Left cardiac atrium (tissue), 4 donors: Measurements from ENCODE around the gene RELA. TPM values are rescaled to one million over a fixed set of nuclear protein-coding genes. Genes with fewer than 3 reads are reported as not detected.
A peak's percentile ranks its signal among the peaks of the same experiment; 100 is the strongest.
"Not testable (repeated sequence)": the region's sequence is repeated elsewhere in the genome, so short reads cannot be mapped to it uniquely, and the experiment has no call there.

Experiments
- ATAC-seq, 2 donors: fragments of 200-7000 bp; cut with Tn5 transposase; one replicate each; pipeline ENCODE4 v1.9.1; 2020; ENCODE audit warnings: mild to moderate bottlenecking in 2 of 2, moderate library complexity in 2 of 2
- DNase-seq: peaks from one replicate; pipeline ENCODE4 v3.0.0-alpha.2; 2020
- intact Hi-C, 2 donors: fragments of 100-400 bp; cut with DNase I; formaldehyde crosslinking; loops; one replicate each; pipeline versions ENCODE4 v1.14.1 to v1.15.1; 2022 to 2023
- total RNA-seq, 2 donors: library from RNA; stranded (reverse); fragmentation: NEBNext Ultra II Directional; extraction: Animal tissue kit (Norgen Biotek cat#: 25700); gene quantifications; one replicate each; pipeline ENCODE4 v1.2.1, GENCODE V29; 2021
- donor health status: DM: no; HTN: yes; CAD: no.
- donor health status: DM: no; HTN: yes; CAD: no; lungs with severe emphysema.
- donor health status: DM: yes; HTN: yes; CAD: no.
- donor health status: Dilated cardiomyopathy.

Gene RELA
- total RNA-seq, 2 donors from 2014 or later: 36.1 to 56.2 TPM

GRCh38 chr11:65651589-65652510 lies 10.9 kb downstream of the RELA start:
- intact Hi-C loops: no loop called here
- ATAC-seq (peak; percentile 16 to 24), DNase-seq (no peak)

- intact Hi-C loops: no loop called here
- no peak for DNase-seq
- no peak for ATAC-seq
These were observed 11.5 kb downstream of the RELA start for GRCh38 chr11:65651339-65651588.

DNA sequence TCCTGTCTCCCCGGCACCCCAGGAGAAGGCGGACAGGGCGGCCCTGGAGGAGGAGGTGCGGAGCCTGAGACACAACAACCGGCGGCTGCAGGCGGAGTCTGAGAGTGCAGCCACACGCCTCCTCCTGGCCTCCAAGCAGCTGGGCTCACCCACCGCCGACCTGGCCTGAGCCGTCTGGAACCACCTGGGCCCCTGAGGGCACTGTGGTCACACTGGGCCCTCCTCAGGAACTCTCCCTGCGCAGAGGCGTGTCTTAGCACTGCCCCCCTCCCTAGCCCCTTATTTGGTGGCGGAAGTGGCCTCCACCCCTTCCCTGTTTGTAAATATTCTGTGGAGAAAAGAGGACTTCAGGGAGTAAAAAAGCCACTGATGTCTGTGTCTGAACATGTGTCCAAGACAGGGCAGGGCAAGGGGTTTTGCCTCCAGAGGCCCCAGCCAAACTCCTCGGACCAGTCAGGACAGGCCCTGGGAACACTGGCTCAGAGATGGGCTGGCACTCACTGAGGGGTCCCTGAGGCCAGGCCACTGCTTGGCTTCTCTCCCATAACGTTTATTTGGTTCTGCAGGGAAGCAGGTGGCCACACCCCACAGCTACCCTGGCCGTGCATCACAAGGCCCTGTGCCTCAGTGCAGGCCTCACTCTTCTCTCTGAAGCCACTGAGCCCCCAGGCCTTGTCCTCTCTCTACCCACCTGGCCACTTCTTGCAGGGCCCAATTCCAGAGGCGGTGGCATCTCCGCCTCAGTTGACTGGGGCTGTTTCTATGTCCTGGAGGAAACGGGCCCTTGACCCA lies 12.0 kb downstream of the RELA start:
- intact Hi-C loops: no loop called here
- no peak for DNase-seq
- no peak for ATAC-seq

DNA sequence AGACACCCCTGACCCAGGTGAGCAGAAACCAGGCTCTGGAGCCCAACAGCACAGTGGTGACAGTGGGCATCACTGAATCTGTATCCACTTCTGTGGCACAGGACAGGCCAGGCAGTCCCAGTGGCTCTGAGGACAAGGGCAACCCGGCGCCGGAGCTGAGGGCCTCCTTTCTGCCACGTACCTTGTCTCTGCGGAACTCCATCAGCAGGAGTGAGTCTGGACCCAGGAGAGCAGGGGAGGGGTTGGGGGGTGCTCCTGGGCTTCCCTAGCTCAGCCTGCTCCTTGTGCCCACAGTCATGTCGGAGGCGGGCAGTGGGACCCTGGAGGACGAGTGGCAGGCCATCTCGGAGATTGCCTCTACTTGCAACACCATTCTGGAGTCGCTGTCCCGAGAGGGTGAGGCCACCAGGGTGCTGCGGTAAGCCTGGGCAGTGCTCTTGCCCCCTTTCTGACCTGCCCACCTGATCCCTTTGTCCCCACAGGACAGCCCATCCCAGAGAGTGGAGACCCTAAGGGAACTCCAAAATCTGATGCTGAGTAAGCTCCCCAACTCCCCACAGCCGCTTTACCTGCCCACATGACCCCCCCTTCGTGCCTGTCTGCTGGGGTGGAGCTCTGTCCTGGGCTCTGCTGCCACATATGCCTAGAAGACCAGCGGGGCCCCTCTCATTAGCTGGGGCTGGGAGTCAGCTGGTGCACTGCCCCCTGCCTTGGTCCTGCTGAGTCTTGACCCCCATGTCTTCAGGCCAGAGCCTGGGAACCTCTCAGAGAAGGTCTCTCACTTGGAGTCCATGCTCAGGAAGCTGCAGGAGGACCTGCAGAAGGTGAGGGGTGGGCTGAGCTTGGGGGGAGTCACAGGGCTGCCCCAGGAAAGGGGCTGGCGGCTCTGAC lies 12.8 kb downstream of the RELA start:
- intact Hi-C loops: no loop called here
- ATAC-seq (no peak), DNase-seq (no peak)

GRCh38 chr11:65648997-65649493 lies 13.7 kb downstream of the RELA start:
- intact Hi-C loops: no loop called here
- ATAC-seq: no peak
- no peak for DNase-seq

DNA sequence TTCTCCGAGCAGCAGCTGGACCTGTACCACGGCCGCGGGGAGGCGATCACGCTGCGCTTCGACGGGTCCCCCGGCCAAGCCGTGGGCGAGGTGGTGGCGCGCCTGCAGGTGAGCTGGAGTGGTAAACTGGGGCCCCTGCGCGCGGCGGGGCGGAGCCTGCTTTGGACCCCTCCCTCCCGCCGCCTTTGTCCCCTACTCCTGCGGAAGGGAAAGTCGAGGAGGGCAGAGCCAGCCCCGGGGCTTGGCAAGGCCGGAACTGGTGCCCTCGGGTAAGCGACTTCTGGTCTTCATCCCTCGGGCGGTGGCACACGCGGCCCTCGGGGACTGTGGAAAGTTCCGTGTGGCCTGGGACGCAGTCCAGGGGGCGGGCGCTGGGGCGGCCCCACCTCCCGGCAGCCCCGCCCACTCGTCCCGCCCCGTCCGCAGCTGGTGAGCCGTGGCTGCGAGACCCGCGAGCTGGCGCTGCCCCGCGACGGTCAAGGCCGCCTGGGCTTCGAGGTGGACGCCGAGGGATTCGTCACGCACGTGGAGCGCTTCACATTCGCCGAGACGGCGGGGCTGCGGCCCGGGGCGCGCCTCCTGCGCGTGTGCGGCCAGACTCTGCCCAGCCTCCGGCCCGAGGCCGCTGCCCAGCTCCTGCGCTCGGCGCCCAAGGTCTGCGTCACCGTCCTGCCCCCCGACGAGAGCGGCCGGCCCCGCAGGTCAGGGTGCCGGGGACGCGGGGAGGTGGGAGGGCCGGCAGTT lies 15.6 kb downstream of the RELA start:
- peak; percentile 28 to 43 for ATAC-seq
- DNase-seq: no peak
- intact Hi-C loops: no loop called here

DNA sequence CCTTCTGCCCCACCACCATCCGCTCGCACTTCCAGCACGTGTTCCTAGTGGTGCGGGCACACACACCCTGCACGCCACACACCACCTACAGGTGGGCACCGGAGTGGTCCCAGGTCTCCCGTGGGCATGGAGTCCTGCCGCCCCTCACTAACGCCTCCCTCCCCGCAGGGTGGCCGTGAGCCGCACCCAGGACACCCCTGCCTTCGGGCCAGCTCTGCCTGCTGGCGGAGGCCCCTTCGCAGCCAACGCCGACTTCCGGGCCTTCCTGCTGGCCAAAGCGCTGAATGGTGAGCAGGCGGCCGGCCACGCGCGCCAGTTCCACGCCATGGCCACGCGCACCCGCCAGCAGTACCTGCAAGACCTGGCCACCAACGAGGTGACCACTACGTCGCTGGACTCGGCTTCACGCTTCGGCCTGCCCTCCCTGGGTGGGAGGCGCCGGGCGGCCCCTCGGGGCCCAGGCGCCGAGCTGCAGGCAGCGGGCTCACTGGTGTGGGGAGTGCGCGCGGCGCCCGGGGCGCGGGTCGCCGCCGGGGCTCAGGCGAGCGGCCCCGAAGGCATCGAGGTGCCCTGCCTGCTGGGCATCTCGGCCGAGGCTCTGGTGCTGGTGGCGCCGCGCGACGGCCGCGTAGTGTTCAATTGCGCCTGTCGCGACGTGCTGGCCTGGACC lies 16.3 kb downstream of the RELA start:
- DNase-seq: no peak
- intact Hi-C loops: no loop called here
- no peak for ATAC-seq

GRCh38 chr11:65645710-65646109 lies 17.0 kb downstream of the RELA start:
- ATAC-seq (no peak), DNase-seq (no peak)
- intact Hi-C loops: no loop called here

GRCh38 chr11:65644837-65645236 lies 17.9 kb downstream of the RELA start:
- DNase-seq (no peak), ATAC-seq (no peak)
- intact Hi-C loops: no loop called here

DNA sequence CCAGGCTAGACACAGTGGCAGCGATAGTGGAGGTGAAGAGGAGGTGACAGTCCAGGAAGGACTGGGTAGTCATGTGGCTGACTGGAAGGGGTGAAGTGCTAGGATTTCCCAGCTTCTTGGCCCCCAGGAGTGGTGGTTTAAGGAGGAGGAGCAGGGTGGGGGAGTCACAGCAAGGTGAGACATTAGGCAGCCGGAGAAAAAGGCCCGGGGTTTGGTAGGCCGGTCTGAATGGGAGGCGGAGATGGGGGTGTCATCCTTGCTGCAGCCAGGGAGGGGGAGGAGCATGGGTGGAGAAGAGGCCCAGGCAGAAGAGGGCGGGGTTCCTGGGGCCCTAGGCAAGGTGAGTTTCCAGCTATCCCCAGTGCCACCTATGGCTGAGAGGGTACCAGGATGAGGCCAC lies 18.7 kb downstream of the RELA start:
- no peak for ATAC-seq
- no peak for DNase-seq
- intact Hi-C loops: no loop called here

DNA sequence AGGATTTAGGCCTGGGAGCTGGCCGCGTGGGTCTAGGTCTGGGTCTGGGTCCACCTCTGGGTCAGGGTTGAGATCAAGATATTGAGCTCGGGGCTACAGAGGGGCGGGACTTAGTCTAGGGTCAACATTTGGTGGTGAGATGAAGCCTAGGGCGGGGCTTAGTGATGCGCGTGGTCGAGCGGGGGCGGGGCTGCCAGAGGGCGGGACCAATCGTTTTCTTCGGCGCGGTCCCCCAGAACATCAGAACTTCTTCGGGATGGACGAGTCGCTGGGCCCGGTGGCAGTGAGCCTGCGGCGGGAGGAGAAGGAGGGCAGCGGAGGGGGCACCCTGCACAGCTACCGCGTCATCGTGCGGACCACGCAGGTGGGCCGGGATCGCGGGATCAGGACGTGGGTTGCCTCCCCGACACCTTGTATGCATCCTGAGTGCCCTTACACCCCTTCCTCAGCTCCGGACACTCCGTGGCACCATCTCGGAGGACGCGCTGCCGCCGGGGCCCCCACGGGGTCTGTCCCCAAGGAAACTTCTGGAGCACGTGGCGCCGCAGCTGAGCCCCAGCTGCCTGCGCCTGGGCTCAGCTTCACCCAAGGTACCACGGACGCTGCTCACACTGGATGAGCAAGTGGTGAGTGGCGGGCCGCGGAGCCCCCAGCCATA lies 20.6 kb downstream of the RELA start:
- DNase-seq (no peak), ATAC-seq (no peak)
- intact Hi-C loops: no loop called here

DNA sequence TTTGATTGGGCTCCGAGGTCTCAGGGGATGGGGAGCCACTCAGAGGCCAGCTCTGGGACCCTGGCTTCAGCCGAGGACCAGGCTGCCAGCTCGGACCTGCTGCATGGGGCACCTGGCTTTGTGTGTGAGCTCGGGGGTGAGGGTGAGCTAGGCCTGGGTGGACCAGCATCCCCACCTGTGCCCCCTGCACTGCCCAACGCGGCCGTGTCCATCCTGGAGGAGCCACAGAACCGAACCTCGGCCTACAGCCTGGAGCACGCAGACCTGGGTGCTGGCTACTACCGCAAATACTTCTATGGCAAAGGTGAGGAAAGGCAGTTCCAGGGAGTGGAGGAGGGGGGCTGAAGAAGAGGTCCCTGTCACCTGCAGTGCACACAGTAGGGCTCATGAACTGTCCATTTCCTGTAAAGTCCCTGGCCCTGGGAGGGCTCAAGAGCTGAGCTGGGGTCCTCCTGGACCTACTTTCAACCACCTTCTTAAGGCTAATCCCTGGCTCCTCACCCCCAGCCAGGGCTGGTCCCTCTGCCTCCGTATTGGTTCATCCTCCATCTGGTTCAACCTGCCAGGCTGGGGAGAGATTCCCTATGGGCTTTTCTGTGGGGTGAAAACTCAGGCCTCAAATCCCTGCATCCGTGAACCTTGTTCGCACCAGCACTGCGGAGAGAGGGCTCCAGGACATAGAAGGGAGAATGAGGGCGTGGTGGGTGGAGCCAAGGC lies 21.3 kb downstream of the RELA start:
- intact Hi-C loops: no loop called here
- DNase-seq (no peak), ATAC-seq (no peak)

GRCh38 chr11:65640483-65641296 lies 22.0 kb downstream of the RELA start:
- intact Hi-C loops: no loop called here
- DNase-seq: peak; percentile 55
- ATAC-seq: peak; percentile 3 to 12

- intact Hi-C loops: no loop called here
- ATAC-seq (no peak), DNase-seq (no peak)
These were observed 22.9 kb downstream of the RELA start for GRCh38 chr11:65639623-65640482.

DNA sequence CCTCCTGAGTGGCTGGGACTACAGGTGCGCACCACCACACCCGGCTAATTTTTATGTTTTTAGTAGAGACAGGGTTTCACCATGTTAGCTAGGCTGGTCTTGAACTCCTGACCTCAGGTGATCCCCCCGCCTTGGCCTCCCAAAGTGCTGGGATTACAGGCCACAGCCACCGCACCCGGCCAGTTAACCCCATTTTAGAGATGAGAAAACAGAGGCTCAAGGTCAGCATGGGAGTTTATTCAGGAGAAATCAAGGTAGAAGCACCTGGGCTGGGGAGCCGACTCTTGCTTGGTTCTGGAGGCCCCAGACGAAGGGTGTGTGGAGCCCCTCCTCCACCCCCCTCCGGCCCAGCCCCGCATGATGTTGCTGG lies 23.5 kb downstream of the RELA start:
- ATAC-seq, DNase-seq, intact Hi-C loops: not testable (repeated sequence)
